HG03066 (cell line): Measurements from ENCODE around the gene KLRC2.
A peak's percentile ranks its signal among the peaks of the same experiment; 100 is the strongest.
"Not testable (repeated sequence)": the region's sequence is repeated elsewhere in the genome, so short reads cannot be mapped to it uniquely, and the experiment has no call there.

Experiments used
- ATAC-seq: cut with Tn5 transposase; IDR thresholded peaks from one replicate; pipeline ENCODE4 v1.9.1; 2021; ENCODE audit warnings: low read depth; ENCODE audit not compliant: unreplicated experiment

KLRC2 gene

GRCh38 chr12:10406725-10407124, 29.1 kb downstream of the KLRC2 start:
- ATAC-seq, result no peak

DNA sequence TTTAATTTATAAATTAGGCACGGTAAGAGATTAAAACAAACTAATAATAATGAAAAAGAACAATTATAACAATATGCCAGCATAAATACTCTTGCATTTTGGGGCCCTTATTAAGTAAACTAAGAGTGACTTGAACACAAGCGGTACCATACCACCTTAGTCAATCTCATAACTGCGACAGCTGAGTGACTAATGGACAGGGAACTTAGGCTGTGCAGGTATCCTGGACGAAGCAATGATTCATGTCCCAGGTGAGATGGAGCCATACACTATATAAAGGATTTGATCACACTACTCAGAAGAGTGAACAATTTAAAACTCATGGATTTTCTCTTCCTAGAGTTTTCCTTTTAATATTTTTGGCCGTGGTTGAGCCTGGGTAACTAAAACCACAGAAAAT, 30.5 kb downstream of the KLRC2 start:
- ATAC-seq, result no peak

- no peak for ATAC-seq
Observed at GRCh38 chr12:10404798-10405197, 31.0 kb downstream of the KLRC2 start.

- ATAC-seq, result no peak
Observed at GRCh38 chr12:10400829-10401228, 35.0 kb downstream of the KLRC2 start.

DNA sequence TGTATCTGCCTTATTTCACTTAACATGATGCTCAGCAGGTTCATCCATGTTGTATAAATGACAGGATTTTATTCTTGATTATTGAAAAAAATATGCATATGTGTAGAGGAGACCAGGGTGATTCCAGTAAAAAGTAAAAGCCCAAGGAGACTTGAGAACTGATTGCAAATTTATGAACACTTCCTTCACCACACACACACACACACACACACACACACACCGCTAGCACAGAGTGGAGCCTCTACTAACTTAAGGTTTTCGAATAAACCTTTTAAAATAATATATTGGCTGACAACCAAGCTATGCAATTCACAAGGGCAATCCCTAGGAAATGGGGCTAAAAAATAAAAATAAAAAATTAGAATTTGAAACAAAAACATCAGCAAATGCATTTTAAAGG, 37.6 kb downstream of the KLRC2 start:
- ATAC-seq, result no peak

GRCh38 chr12:10397296-10397695, 38.5 kb downstream of the KLRC2 start:
- ATAC-seq, result no peak

GRCh38 chr12:10396176-10396575, 39.6 kb downstream of the KLRC2 start:
- not testable (repeated sequence) for ATAC-seq

- ATAC-seq, result peak; percentile 51
Observed at GRCh38 chr12:10395390-10395998, 40.3 kb downstream of the KLRC2 start.

DNA sequence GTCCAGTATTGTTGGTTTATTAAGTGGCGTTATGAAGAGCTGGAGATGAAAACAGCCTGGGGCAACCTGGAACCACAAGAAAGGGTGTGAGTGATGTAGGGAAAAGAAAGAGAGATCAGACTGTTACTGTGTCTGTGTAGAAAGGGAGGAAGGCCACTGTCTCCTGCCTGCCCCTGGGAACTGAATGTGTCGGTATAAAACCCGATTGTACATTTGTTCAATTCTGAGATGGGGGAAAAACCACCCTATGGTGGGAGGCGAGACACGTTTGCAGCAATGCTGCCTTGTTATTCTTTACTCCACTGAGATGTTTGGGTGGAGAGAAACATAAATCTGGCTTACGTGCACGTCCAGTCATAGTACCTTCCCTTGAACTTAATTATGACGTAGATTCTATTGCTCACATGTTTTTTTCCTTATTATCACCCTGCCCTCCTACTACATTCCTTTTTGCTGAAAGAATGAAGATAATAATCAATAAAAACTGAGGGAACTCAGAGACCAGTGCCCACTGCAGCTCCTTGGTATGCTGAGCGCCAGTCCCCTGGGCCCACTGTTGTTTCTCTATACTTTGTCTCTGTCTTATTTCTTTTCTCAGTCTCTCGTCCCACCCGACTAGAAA, 41.2 kb downstream of the KLRC2 start:
- ATAC-seq, result not testable (repeated sequence)

DNA sequence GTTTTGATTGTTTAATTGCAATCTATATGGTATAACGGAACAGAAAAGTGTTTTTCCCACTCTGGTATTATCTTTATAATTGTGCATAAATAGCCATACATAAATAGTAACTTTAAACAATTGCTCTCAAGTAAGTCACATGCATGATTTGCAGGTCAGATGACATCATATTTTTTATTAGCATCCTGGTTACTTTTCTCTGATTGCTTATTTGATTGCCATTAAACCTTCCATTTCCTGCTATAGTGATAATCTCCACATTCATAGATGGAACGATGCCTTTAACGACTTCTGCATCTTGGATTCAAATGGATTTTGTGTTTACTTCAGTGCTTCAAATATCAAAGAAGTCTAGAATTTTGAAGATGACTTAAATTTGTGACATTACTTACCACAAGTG, 42.5 kb downstream of the KLRC2 start:
- ATAC-seq, result no peak

GRCh38 chr12:10392394-10392930, 43.3 kb downstream of the KLRC2 start:
- peak; percentile 78 for ATAC-seq

- ATAC-seq, result not testable (repeated sequence)
Observed at GRCh38 chr12:10390991-10391390, 44.8 kb downstream of the KLRC2 start.

DNA sequence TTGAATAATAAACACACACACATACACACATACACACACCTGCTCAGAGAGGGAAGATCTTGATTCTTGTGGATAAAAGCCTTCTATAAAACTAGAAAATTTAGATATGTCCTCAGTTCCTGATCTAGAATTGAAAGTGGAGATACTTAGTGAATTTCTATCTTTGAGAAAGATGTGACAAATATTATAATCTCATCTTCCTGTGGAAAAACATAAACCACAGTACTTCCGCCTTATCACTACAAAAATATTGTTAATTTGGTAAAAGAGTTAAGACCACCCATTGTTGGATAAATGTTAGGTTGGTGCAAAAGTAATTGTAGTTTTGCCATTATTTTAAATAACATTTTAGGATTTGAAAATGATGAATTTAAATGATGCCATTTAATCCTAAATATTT, 45.9 kb downstream of the KLRC2 start, which contains the start of gene KLRK1:
TSS of gene KLRK1 (minus strand) at position 138 of the 400 bp plus-strand sequence. CDS start 1,231 bp downstream, outside the sequence.
- ATAC-seq, result no peak

DNA sequence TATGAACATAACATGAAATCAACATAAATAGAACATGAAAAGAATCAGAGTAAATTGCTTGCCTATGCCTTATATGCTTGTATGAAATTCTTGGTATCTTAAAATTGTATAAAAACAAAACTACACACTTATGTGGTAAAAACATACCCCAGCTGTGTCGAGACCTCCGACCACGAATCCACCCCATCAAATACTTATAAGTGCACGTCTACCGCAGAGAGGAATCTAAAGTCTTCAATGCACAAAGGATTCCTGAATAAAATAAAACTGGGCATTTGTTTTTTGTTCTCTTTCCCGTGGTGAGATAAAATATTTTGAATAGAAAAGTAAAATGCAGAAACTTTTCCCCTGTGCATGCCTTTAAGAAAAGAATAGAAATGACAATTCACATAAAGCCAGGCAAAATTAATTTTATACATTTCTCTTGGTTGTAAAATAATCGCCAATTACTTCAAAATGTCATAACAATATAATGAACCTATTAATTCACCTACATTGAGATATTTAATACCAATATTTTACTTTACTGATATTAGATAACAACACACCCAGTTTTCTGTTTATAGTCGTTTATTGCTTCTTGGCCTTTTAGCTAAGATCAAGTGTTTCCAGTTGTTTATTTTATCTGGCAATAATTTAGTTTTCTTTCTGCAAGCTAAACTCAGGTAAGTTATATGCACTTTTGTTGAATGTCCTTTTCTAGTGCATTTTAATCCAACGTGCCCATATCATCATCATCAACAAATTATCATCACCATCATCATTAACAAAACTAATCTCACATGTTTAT, 47.0 kb downstream of the KLRC2 start:
- ATAC-seq, result no peak

GRCh38 chr12:10387498-10387897, 48.3 kb downstream of the KLRC2 start:
- not testable (repeated sequence) for ATAC-seq

GRCh38 chr12:10386857-10387256, 49.0 kb downstream of the KLRC2 start:
- ATAC-seq, result no peak

GRCh38 chr12:10385166-10385613, 50.6 kb downstream of the KLRC2 start:
- ATAC-seq, result no peak

GRCh38 chr12:10384191-10384590, 51.6 kb downstream of the KLRC2 start:
- no peak for ATAC-seq

GRCh38 chr12:10381928-10382628, 53.7 kb downstream of the KLRC2 start:
- ATAC-seq, result no peak
